GM19463 (cell line): ENCODE measurements around the gene ANO2.
"Not testable (repeated sequence)": the region's sequence is repeated elsewhere in the genome, so short reads cannot be mapped to it uniquely, and the experiment has no call there.

Source experiments
- ATAC-seq: cut with Tn5 transposase; IDR thresholded peaks from one replicate; pipeline ENCODE4 v1.9.1; 2021; ENCODE audit warnings: mild to moderate bottlenecking, moderate library complexity; ENCODE audit not compliant: unreplicated experiment

The ANO2 gene

GRCh38 chr12:5689773-5690172, 255.3 kb downstream of the ANO2 start:
- ATAC-seq = no peak

- no peak for ATAC-seq
Measured at GRCh38 chr12:5688226-5688625, 256.8 kb downstream of the ANO2 start.

GRCh38 chr12:5685935-5686334, 259.1 kb downstream of the ANO2 start:
- no peak for ATAC-seq

GRCh38 chr12:5684989-5685388, 260.1 kb downstream of the ANO2 start:
- ATAC-seq = no peak

GRCh38 chr12:5682581-5682980, 262.5 kb downstream of the ANO2 start:
- no peak for ATAC-seq

GRCh38 chr12:5678176-5678575, 266.9 kb downstream of the ANO2 start:
- no peak for ATAC-seq

GRCh38 chr12:5669624-5670023, 275.4 kb downstream of the ANO2 start:
- ATAC-seq = not testable (repeated sequence)

GRCh38 chr12:5665615-5666014, 279.4 kb downstream of the ANO2 start:
- no peak for ATAC-seq

- no peak for ATAC-seq
Measured at GRCh38 chr12:5661811-5662210, 283.2 kb downstream of the ANO2 start.

GRCh38 chr12:5660238-5660637, 284.8 kb downstream of the ANO2 start:
- ATAC-seq = no peak

GRCh38 chr12:5658339-5658941, 286.6 kb downstream of the ANO2 start:
- ATAC-seq = not testable (repeated sequence)

- ATAC-seq = no peak
Measured at GRCh38 chr12:5656836-5657235, 288.2 kb downstream of the ANO2 start.

GRCh38 chr12:5655120-5655519, 289.9 kb downstream of the ANO2 start:
- ATAC-seq = no peak

GRCh38 chr12:5654019-5654418, 291.0 kb downstream of the ANO2 start:
- no peak for ATAC-seq

GRCh38 chr12:5650829-5651461, 294.1 kb downstream of the ANO2 start:
- ATAC-seq = no peak

GRCh38 chr12:5650281-5650680, 294.8 kb downstream of the ANO2 start:
- ATAC-seq = no peak

GRCh38 chr12:5648692-5649359, 296.2 kb downstream of the ANO2 start:
- no peak for ATAC-seq

- no peak for ATAC-seq
Measured at GRCh38 chr12:5643266-5643665, 301.8 kb downstream of the ANO2 start.

GRCh38 chr12:5637698-5638097, 307.4 kb downstream of the ANO2 start:
- ATAC-seq = no peak

GRCh38 chr12:5636907-5637306, 308.2 kb downstream of the ANO2 start:
- no peak for ATAC-seq

GRCh38 chr12:5633106-5633505, 312.0 kb downstream of the ANO2 start:
- no peak for ATAC-seq

GRCh38 chr12:5632453-5632852, 312.6 kb downstream of the ANO2 start:
- no peak for ATAC-seq
